ES-I3 (cell line): Measurements from ENCODE around the gene ARHGEF6.

Experiments
- H3K36me3 ChIP-seq: 2 replicates; pipeline ENCODE4 v1.6.1; 2013; ENCODE audit warnings: mild to moderate bottlenecking, low read length, control low read depth, moderate library complexity; ENCODE audit not compliant: insufficient read depth
- H3K4me1 ChIP-seq: 2 replicates; pipeline ENCODE4 v1.6.1; 2013; ENCODE audit warnings: mild to moderate bottlenecking, control low read depth, low read length; ENCODE audit not compliant: insufficient read depth
- H3K9ac ChIP-seq: 2 replicates; pipeline ENCODE4 v1.6.1; 2013; ENCODE audit warnings: low read depth, mild to moderate bottlenecking, low read length, moderate library complexity
- H3K9me3 ChIP-seq: 2 replicates; pipeline ENCODE4 v1.6.1; 2013; ENCODE audit warnings: mild to moderate bottlenecking, low read length, moderate library complexity; ENCODE audit not compliant: control insufficient read depth, insufficient read depth

ARHGEF6 gene

GRCh38 chrX:136674270-136674985, 106.3 kb downstream of the ARHGEF6 start:
- H3K9ac ChIP-seq, result no peak overlapping the region
- H3K9me3 ChIP-seq, result no peaks in the 10 kb centered on the region
- H3K4me1 ChIP-seq, result no peaks in the 10 kb centered on the region
- no peaks in the 10 kb centered on the region for H3K36me3 ChIP-seq

DNA sequence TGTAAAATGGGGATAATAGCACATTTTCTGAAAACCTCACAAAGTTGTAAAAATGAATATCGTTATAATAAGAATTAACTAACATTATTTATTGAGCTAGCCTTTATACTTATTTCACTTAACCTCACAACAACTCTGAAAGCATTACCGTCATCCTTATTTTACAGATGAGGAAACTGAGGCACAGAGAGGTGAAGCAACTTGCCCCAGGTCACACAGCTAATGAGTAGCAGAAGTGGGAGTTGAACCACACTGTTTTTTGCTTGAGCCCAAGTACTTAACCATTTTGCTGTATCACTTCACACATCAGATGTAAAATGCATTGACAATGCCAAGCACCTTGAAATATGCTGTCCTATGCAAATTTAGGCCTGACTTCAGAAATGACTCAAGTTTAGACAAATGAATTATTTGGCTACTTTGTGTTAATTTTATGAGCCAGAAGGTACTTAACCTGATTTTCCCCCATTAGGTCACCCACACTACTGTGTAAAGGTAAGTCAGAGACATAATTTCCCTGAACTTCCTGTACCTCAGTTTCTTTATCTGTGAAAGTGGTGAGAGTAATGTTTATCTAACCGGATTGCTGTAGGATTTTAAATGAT, 109.6 kb downstream of the ARHGEF6 start:
- no peaks in the 10 kb centered on the region; the same call in 1 of the 2 replicates for H3K4me1 ChIP-seq
- H3K9me3 ChIP-seq, result no peaks in the 10 kb centered on the region
- H3K36me3 ChIP-seq, result no peaks in the 10 kb centered on the region; the same call in 1 of the 2 replicates
- H3K9ac ChIP-seq, result no peak overlapping the region

DNA sequence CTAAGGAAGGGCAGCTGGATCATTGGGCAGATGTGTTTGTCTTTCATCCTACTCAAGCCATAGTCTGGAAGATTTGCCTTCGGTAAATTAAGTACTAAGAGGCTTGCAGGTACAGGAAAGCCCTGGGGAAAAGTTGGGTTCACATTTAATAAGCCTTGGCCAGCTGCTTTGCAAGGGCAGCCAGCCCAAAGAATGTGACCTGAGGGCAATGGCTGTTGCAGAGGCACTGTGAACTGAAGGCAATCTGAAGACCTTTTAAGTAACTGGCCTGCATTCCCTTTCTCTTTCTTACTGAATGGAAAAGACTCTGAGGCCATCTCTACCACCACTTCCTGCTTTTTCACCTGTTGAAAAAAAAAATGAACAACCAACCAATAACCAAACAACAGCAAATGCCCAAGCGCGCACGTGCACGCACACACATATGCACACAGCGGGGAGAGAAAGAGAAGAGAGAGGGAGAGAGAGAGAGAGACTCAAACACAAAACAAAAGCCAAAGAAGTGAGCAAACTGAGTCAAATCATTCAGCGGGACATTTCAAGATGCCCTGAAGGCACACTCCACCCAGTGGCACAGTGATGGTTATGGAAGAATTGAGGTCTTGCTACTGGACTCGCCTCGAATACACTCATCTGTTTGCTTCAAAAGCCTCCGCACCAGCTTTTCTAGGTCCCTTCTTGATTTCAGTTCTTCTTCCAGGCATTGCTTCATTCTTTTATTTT, 113.1 kb downstream of the ARHGEF6 start:
- no peaks in the 10 kb centered on the region; the same call in 1 of the 2 replicates for H3K4me1 ChIP-seq
- no peaks in the 10 kb centered on the region for H3K9me3 ChIP-seq
- no peaks in the 10 kb centered on the region; the same call in 1 of the 2 replicates for H3K36me3 ChIP-seq
- no peak overlapping the region for H3K9ac ChIP-seq

DNA sequence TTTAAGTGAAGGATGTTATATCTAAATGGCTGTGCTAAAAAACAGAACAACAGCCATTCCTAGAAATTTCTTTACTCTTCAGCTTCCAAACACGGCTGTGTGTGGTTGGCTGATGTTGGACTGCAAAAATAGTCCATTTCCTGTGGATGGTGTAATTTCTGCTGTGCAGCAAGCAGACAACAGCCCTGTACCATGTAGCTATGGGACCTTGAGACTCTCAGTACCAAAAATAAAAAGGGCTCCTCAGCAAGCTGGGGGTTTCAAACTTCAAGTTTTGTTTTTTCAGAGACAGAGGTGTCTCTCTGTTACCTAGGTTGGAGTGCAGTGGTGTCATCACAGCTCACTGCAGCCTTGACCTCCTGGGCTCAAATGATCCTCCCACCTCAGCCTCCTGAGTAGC, 114.6 kb downstream of the ARHGEF6 start:
- Histone ChIP-seq H3K36me3 (no peaks in the 10 kb centered on the region; the same call in 1 of the 2 replicates), H3K9ac (no peak overlapping the region), H3K9me3 (no peaks in the 10 kb centered on the region), H3K4me1 (no peaks in the 10 kb centered on the region; the same call in 1 of the 2 replicates)

DNA sequence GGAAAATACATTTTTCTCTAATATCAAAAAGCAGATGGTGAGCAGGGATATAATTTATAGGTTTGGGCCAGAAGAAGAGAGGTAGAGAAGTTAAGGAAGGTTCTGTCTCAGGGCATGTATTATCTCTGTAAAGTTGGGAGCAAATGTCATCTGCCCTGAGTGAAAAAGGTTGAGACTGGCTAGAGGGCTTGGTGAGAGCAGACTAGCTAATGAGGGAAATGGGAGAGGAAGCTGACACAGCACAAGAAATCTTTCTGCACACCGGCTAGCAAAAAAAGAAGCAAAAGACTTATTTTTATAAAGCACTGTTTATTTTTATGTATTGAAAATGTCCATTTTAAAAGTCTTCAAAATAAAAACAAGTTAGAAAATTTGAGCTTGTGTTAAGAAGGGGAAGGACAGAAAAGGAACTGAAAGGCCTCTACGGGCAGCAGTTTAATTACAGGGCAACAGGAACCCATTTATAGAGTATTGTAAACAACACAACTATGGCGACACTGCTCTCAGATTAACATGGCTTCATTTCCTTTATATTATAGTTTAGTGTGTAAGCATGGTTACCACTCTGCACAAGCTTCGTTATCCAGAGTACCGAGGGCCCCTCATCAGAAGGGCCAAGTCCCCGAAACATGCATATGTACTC, 115.4 kb downstream of the ARHGEF6 start:
- Histone ChIP-seq H3K9me3 (no peaks in the 10 kb centered on the region), H3K4me1 (no peaks in the 10 kb centered on the region; the same call in 1 of the 2 replicates), H3K36me3 (no peaks in the 10 kb centered on the region; the same call in 1 of the 2 replicates), H3K9ac (no peak overlapping the region)

DNA sequence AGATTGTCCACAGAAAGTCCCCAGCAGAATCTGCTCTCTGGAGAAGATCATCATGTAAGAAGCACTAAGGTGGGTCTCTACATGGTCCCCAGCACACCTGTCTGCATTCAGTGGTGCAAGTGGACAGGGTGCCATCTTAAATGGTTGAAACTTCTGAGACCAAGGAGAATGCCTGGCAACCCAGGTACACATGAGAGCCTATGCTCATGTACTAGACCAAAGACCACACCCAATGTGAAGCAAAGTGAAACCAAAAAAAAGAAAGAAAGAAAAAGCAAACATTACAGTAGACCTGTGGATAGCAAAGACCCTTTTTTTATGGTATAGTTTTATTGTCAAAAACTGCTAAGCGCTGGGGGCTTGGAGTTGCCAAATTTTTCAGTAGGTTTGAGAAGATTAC, 117.8 kb downstream of the ARHGEF6 start:
- no peak overlapping the region for H3K9ac ChIP-seq
- H3K4me1 ChIP-seq, result no peaks in the 10 kb centered on the region; the same call in 1 of the 2 replicates
- H3K9me3 ChIP-seq, result no peaks in the 10 kb centered on the region
- H3K36me3 ChIP-seq, result no peaks in the 10 kb centered on the region; the same call in 1 of the 2 replicates

GRCh38 chrX:136662104-136662503, 118.6 kb downstream of the ARHGEF6 start:
- no peaks in the 10 kb centered on the region for H3K4me1 ChIP-seq
- no peaks in the 10 kb centered on the region for H3K36me3 ChIP-seq
- no peak overlapping the region for H3K9ac ChIP-seq
- no peaks in the 10 kb centered on the region for H3K9me3 ChIP-seq

GRCh38 chrX:136660896-136661295, 119.8 kb downstream of the ARHGEF6 start:
- H3K9me3 ChIP-seq, result no peaks in the 10 kb centered on the region
- no peaks in the 10 kb centered on the region for H3K4me1 ChIP-seq
- H3K9ac ChIP-seq, result no peak overlapping the region
- H3K36me3 ChIP-seq, result no peaks in the 10 kb centered on the region; the same call in 1 of the 2 replicates

- no peaks in the 10 kb centered on the region; the same call in 1 of the 2 replicates for H3K36me3 ChIP-seq
- H3K9me3 ChIP-seq, result no peaks in the 10 kb centered on the region
Observed at GRCh38 chrX:136659174-136659573, 121.6 kb downstream of the ARHGEF6 start.

GRCh38 chrX:136658151-136658550, 122.6 kb downstream of the ARHGEF6 start:
- Histone ChIP-seq H3K36me3 (no peaks in the 10 kb centered on the region; the same call in 1 of the 2 replicates), H3K4me1 (no peaks in the 10 kb centered on the region), H3K9ac (no peak overlapping the region), H3K9me3 (no peaks in the 10 kb centered on the region)

More at GRCh38 chrX:136659174-136659573, 121.6 kb downstream of the ARHGEF6 start:
- Histone ChIP-seq H3K9ac (no peak overlapping the region), H3K4me1 (no peaks in the 10 kb centered on the region)

- H3K36me3 ChIP-seq, result no peaks in the 10 kb centered on the region; the same call in 1 of the 2 replicates
- H3K9me3 ChIP-seq, result no peaks in the 10 kb centered on the region
- H3K4me1 ChIP-seq, result no peaks in the 10 kb centered on the region
- no peak overlapping the region for H3K9ac ChIP-seq
Observed at GRCh38 chrX:136656361-136656964, 124.3 kb downstream of the ARHGEF6 start.

DNA sequence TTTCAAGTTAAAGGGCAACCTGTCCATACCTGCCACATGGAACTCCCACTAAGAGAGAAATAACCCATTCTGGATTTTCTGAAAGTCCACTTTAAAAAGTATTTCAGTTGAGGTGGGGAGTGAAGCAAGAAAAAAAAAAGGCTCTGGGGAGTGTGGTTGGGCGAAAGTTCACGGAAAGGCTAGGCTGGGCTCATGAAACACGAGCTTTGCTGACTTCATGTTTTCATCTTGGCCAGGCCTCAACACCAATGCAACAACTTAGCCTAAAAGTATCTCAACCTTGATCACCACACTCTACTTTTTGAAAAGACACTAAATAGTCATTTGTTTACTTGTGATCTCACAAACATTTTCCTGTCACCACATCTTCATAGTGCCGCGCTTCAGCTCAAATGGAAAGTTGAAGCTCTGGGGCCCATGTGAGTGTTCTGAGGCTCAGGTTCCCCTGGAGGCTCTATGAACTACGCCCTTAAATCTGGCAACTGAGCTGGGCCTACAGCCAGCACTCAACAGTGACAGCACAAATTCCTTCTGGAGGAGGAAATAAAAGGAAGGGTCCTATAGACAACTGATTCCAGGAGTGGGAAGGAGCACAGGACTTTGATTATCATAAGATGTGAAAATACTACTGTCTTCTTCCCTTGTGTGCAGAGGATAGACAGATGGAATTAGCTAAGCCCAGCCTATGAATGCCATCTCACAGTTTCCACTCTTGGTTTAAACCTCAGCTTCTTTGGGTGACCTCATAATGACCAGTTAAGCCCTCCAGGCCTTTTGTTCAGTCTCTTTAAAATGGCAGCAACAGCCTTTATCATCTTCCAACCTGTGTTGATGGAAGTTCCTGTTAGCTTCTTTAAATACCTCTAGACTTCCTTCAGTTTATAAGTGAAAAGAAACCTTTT, 127.7 kb downstream of the ARHGEF6 start:
- Histone ChIP-seq H3K36me3 (no peaks in the 10 kb centered on the region; the same call in 1 of the 2 replicates), H3K4me1 (peaks cover 6% of the 10 kb centered on the region; the same call in 1 of the 2 replicates), H3K9me3 (no peaks in the 10 kb centered on the region), H3K9ac (no peak overlapping the region)

DNA sequence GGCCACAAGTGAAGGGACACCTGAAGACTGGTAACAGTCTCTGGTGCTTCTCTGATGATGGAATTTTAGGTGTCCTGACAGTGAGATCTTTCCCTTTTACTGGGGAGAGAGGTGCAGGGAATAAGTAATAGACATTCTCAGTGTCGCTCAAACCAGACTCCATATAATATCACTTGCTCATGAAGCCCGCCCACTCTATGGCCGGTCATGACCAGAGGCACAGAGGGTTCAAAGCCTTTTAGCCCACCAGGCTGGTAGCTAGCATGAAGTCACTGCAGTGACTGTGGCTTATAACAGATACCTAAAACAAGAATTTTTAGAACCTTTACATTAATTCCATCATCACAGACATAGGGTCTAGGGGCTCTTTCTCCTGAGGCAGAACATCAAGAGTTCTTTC, 129.9 kb downstream of the ARHGEF6 start:
- peaks cover 6% of the 10 kb centered on the region; the same call in 1 of the 2 replicates for H3K4me1 ChIP-seq
- no peaks in the 10 kb centered on the region for H3K9me3 ChIP-seq
- no peak overlapping the region for H3K9ac ChIP-seq
- H3K36me3 ChIP-seq, result no peaks in the 10 kb centered on the region
